CD14-positive monocyte (primary cell): Measurements from ENCODE around the gene ADAM22. TPM values are rescaled to one million over a fixed set of nuclear protein-coding genes. Genes with fewer than 3 reads are reported as not detected.

Source experiments
- DNase-seq, 3 donors: peaks; one replicate each; pipeline ENCODE4 v3.0.0-alpha.2; 2011 to 2022
- H2AFZ ChIP-seq: 2 replicates; pipeline ENCODE4 v1.6.0; 2012; ENCODE audit warnings: mild to moderate bottlenecking, low read depth, low read length, inconsistent platforms; ENCODE audit not compliant: insufficient read depth, poor library complexity, severe bottlenecking
- H3K27ac ChIP-seq, 2 donors: 1 replicate in 1 of 2; 2 replicates in 1 of 2; pipeline ENCODE4 v1.5.1; 2012 to 2013; ENCODE audit warnings: low read length in 2 of 2, control low read depth in 1 of 2, inconsistent platforms in 1 of 2, low read depth in 1 of 2, mild to moderate bottlenecking in 1 of 2
- H3K27me3 ChIP-seq, 2 donors: one replicate each; pipeline versions ENCODE4 v1.6.0 to v1.6.1; 2011 to 2013; ENCODE audit warnings: low read length in 2 of 2; ENCODE audit not compliant: control insufficient read depth in 2 of 2, insufficient read depth in 2 of 2
- H3K36me3 ChIP-seq, 2 donors: replicated peaks in 1 of 2; 1 replicate in 1 of 2; 2 replicates in 1 of 2; pipeline versions ENCODE4 v1.5.1 to v1.6.1; 2012 to 2013; ENCODE audit warnings: low read length in 2 of 2, control low read depth in 1 of 2, inconsistent platforms in 1 of 2, mild to moderate bottlenecking in 1 of 2; ENCODE audit not compliant: insufficient read depth in 2 of 2, control insufficient read depth in 1 of 2
- H3K4me1 ChIP-seq, 2 donors: 1 replicate in 1 of 2; 2 replicates in 1 of 2; pipeline versions ENCODE4 v1.5.1 to v1.6.1; 2012 to 2013; ENCODE audit warnings: low read length in 2 of 2, control low read depth in 1 of 2, inconsistent platforms in 1 of 2, mild to moderate bottlenecking in 1 of 2, moderate library complexity in 1 of 2; ENCODE audit not compliant: insufficient read depth in 2 of 2, control insufficient read depth in 1 of 2
- H3K4me2 ChIP-seq: replicated peaks from 2 replicates; pipeline ENCODE3; 2012; ENCODE audit warnings: low read length, moderate library complexity, mild to moderate bottlenecking; ENCODE audit not compliant: poor library complexity, severe bottlenecking; ENCODE audit errors: extremely low read depth
- H3K4me3 ChIP-seq, 3 experiments: fragments of 200-600 bp in 1 of 3; sonication (generic) in 1 of 3; replicated peaks in 1 of 3; 1 replicate in 2 of 3; 2 replicates in 1 of 3; pipeline ENCODE4 v1.5.1; 2011 to 2013; ENCODE audit warnings: low read length in 3 of 3, mild to moderate bottlenecking in 3 of 3, control low read depth in 2 of 3, low read depth in 2 of 3, inconsistent platforms in 1 of 3, moderate library complexity in 1 of 3
- H3K79me2 ChIP-seq: 2 replicates; pipeline ENCODE4 v1.6.0; 2012; ENCODE audit warnings: mild to moderate bottlenecking, control low read depth, inconsistent platforms, low read length, moderate library complexity; ENCODE audit not compliant: insufficient read depth
- H3K9ac ChIP-seq: 2 replicates; pipeline ENCODE4 v1.6.0; 2017; ENCODE audit warnings: low read length, mild to moderate bottlenecking; ENCODE audit not compliant: insufficient read depth, poor library complexity, severe bottlenecking
- H3K9me3 ChIP-seq, 2 donors: replicated peaks in 1 of 2; 1 replicate in 1 of 2; 2 replicates in 1 of 2; pipeline versions ENCODE4 v1.5.1 to v1.6.1; 2012 to 2013; ENCODE audit warnings: low read length in 2 of 2, control low read depth in 1 of 2; ENCODE audit not compliant: control insufficient read depth in 1 of 2, insufficient read depth in 1 of 2
- H4K20me1 ChIP-seq: 2 replicates; pipeline ENCODE4 v1.6.0; 2012; ENCODE audit warnings: mild to moderate bottlenecking, low read length, control low read depth, moderate library complexity; ENCODE audit not compliant: insufficient read depth
- H3K27ac Mint-ChIP-seq, 7 donors: one replicate each; pipeline ENCODE4 v1.8.0; 2020; ENCODE audit warnings: mild to moderate bottlenecking in 7 of 7, mixed read lengths in 7 of 7, moderate library complexity in 6 of 7, inconsistent platforms in 2 of 7
- H3K27me3 Mint-ChIP-seq, 3 donors: one replicate each; pipeline ENCODE4 v1.8.0; 2021 to 2022; ENCODE audit warnings: low read depth in 3 of 3, mild to moderate bottlenecking in 3 of 3, mixed read lengths in 3 of 3, moderate library complexity in 3 of 3, inconsistent platforms in 1 of 3
- H3K36me3 Mint-ChIP-seq, 2 donors: one replicate each; pipeline ENCODE4 v1.8.0; 2020; ENCODE audit warnings: mixed read lengths in 2 of 2, inconsistent platforms in 1 of 2, mild to moderate bottlenecking in 1 of 2
- H3K4me1 Mint-ChIP-seq: one replicate; pipeline ENCODE4 v1.8.0; 2020; ENCODE audit warnings: mild to moderate bottlenecking, mixed read lengths
- H3K4me3 Mint-ChIP-seq, 2 donors: one replicate each; pipeline ENCODE4 v1.8.0; 2020; ENCODE audit warnings: mild to moderate bottlenecking in 2 of 2, mixed read lengths in 2 of 2, moderate library complexity in 1 of 2
- H3K9me3 Mint-ChIP-seq, 7 donors: one replicate each; pipeline ENCODE4 v1.8.0; 2020 to 2022; ENCODE audit warnings: mixed read lengths in 7 of 7, mild to moderate bottlenecking in 6 of 7, moderate library complexity in 6 of 7, inconsistent platforms in 2 of 7
- WGBS: methylation state at CpG from one replicate; pipeline ENCODE4 v1.1.5; 2013; ENCODE audit warnings: missing lambda C conversion rate; ENCODE audit not compliant: insufficient coverage; 5-methylcytosine and 5-hydroxymethylcytosine counted together
- intact Hi-C, 2 donors: fragments of 100-400 bp; cut with micrococcal nuclease; formaldehyde crosslinking; loops; one replicate each; pipeline versions ENCODE4 v1.15.0 to v1.15.1; 2023
- polyA plus RNA-seq, 3 donors: library from polyadenylated mRNA; depleted of rRNA in 1 of 3; unstranded in 2 of 3; stranded (reverse) in 1 of 3; fragments of 300-500 nt in 2 of 3; fragments of >200 nt in 1 of 3; fragmentation: Illumina TruSeq in 2 of 3; gene quantifications; 1 replicate in 2 of 3; 2 replicates in 1 of 3; pipeline ENCODE4 v1.2.3, GENCODE V29; 2012 to 2021
- TF ChIP-seq, protein P1 (sequence below): fragments of 200-600 bp; IDR thresholded peaks from one replicate; pipeline ENCODE4 v1.8.0; 2022; ENCODE audit warnings: antibody characterized with exemption, mild to moderate bottlenecking

The ADAM22 gene
- polyA plus RNA-seq, 3 donors = 0.01 to 0.17 TPM; not detected in 1

DNA sequence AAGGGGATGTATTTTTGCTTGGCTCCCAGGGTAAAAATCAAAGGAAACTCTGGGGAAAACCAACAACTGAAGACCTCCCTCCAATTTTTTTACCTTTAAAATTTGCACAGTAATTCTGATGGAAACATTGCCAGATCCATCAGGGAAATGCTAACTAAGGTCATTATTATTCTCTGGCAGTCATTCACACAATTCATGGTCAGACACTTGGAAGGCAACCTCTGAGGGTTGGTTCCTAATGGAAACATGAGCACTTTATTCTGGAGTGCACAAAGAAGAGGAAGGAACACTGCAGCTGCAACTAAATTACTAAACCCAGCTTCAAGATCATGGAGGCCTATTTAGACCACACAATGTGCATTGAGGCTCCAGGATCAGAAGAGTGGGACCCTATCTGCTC is 251.6 kb downstream of the ADAM22 start:
- H3K4me1 Mint-ChIP-seq = no peaks in the 10 kb centered on the region
- Histone ChIP-seq H3K9me3 (no peaks in the 10 kb centered on the region), H3K36me3 (no peaks in the 10 kb centered on the region), H3K27me3 (no peaks in the 10 kb centered on the region), H4K20me1 (no peaks in the 10 kb centered on the region), H2AFZ (no peak overlapping the region), H3K9ac (no peak overlapping the region), H3K4me2 (no peak overlapping the region), H3K4me1 (no peaks in the 10 kb centered on the region), H3K4me3 (no peak overlapping the region), H3K79me2 (no peaks in the 10 kb centered on the region), H3K27ac (no peak overlapping the region)
- TF ChIP-seq, protein P1, sequence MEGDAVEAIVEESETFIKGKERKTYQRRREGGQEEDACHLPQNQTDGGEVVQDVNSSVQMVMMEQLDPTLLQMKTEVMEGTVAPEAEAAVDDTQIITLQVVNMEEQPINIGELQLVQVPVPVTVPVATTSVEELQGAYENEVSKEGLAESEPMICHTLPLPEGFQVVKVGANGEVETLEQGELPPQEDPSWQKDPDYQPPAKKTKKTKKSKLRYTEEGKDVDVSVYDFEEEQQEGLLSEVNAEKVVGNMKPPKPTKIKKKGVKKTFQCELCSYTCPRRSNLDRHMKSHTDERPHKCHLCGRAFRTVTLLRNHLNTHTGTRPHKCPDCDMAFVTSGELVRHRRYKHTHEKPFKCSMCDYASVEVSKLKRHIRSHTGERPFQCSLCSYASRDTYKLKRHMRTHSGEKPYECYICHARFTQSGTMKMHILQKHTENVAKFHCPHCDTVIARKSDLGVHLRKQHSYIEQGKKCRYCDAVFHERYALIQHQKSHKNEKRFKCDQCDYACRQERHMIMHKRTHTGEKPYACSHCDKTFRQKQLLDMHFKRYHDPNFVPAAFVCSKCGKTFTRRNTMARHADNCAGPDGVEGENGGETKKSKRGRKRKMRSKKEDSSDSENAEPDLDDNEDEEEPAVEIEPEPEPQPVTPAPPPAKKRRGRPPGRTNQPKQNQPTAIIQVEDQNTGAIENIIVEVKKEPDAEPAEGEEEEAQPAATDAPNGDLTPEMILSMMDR = no peak
- intact Hi-C loops = no loop called here
- no peaks in the 10 kb centered on the region for H3K36me3 Mint-ChIP-seq
- H3K4me3 Mint-ChIP-seq = no peak overlapping the region
- H3K27ac Mint-ChIP-seq = no peak overlapping the region
- peaks cover 0 to 1% (median 0%) of the 10 kb centered on the region in 3 donors for H3K27me3 Mint-ChIP-seq
- peaks cover 0 to 4% (median 0%) of the 10 kb centered on the region in 7 donors for H3K9me3 Mint-ChIP-seq
- no peak for DNase-seq

DNA sequence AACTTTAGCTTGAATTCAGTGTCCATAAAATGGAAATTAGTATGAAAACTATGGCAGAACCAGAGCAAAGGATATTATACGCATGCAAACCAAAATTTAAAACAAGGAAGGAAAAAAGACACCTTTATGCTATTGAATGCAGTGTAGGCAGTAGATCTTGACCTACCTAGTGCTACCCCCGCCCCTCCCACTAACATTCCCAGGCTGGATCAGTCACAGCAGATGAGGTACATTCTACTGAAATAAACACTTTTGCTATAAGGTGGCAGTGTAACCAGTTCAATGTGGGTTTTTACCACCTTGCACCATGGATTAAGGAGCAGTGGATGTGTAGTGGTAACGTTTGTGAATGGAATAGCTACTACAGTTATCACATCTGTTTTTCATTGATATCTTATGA is 257.9 kb downstream of the ADAM22 start:
- WGBS = no CpG with 5 or more reads among the region's 3 CpGs
- no peak overlapping the region for H3K27ac Mint-ChIP-seq

More for the DNA sequence above, 257.9 kb downstream of the ADAM22 start:
- H4K20me1 ChIP-seq = no peaks in the 10 kb centered on the region
- no peaks in the 10 kb centered on the region for H3K79me2 ChIP-seq
- H3K4me2 ChIP-seq = no peak overlapping the region
- no peaks in the 10 kb centered on the region for H3K4me1 Mint-ChIP-seq
- H3K27ac ChIP-seq = no peak overlapping the region
- H3K4me3 Mint-ChIP-seq = no peak overlapping the region
- DNase-seq = no peak
- no peaks in the 10 kb centered on the region for H3K36me3 Mint-ChIP-seq
- intact Hi-C loops = no loop called here
- H3K27me3 Mint-ChIP-seq = no peaks in the 10 kb centered on the region
- H3K9ac ChIP-seq = no peak overlapping the region
- no peaks in the 10 kb centered on the region for H3K9me3 ChIP-seq
- peaks cover 0 to 4% (median 0%) of the 10 kb centered on the region in 7 donors for H3K9me3 Mint-ChIP-seq
- no peak overlapping the region for H3K4me3 ChIP-seq
- H2AFZ ChIP-seq = no peak overlapping the region
- no peaks in the 10 kb centered on the region for H3K27me3 ChIP-seq
- no peaks in the 10 kb centered on the region for H3K4me1 ChIP-seq
- TF ChIP-seq, protein P1 = no peak
- no peaks in the 10 kb centered on the region for H3K36me3 ChIP-seq
